ENCODE data around the gene TICAM1.
A peak's percentile ranks its signal among the peaks of the same experiment; 100 is the strongest.
"Not testable (repeated sequence)": the region's sequence is repeated elsewhere in the genome, so short reads cannot be mapped to it uniquely, and the experiment has no call there.

TICAM1 gene

DNA sequence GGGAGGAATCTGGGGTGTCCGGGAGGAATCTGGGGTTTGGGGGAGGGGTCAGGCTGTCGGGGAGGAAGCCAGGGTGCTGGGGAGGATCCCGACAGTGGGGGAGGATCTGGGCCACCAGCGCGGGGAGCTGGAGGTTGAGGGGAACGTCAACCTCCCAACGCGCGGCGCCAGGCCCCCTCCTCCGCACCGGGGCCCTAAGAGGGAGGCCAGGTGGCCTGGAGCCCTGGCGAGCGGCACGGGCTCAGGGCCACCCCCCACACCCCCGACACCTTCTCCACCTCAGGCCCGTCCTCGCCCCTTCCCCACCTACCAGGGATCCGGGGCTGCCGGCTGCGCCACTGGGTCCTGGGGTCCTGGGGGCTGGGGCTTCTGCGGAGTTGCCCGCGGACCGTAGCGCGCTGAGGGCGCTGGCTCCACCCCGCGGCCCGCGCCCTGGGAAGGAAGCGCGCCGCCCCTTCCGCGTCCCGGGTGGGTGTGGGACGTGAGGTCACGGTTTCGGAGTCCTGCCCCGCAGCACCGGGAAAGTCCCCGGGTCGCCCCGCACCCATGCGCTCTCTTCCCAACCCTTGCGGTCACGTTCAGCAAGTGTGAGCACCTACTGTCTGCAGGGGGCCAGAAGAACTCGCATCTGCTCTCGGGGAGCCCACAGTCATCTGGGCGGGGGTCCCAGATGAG lies at the start of gene TICAM1:
TICAM1 (minus strand) TSS at position 409 of the 675 bp plus-strand sequence. CDS start 13,335 bp downstream, outside the sequence.
- peak; percentile 52 to 72 for DNase-seq (ENCODE audit: extremely low read depth in 1 of 2, low read depth in 1 of 2)

DNA sequence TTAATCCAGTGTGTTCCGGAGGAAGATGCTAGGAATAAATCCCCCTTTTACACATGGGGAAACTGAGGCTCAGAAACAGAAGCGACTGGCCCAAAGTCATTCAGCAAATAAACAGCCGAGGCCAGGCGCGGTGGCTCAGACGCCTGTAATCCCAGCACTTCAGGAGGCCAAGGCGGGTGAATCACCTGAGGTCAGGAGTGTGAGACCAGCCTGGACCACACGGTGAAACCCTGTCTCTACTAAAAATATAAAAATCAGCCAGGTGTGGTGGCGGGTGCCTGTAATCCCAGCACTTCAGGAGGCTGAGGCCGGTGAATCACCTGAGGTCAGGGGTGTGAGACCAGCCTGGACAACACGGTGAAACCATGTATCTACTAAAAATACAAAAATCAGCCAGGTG lies 47.5 kb upstream of the TICAM1 start:
- DNase-seq (ENCODE audit: extremely low read depth in 1 of 2, low read depth in 1 of 2), result no peak

DNA sequence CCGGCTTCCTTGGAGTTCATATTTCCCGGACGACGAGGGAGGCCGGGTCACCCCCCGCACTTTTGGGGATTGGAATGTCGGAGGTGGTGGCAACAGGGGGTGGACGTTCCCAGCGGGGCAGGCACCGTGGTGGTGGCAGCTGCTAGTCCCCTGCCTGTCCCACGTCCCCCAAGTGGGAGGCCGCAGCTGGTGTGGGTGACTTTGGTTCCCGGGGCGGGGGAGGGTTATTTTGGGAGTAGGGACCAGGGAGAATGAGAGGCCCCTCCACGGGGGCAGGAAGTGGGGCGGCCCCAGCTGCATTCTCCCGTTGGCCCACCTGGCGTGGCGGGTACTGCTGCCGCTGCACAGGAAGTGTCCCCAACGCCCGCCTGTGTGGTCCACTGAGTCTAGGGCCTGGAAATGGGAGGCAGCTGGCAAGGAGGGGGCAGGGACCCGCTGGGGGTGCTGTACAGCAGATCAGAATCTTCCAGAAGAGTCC lies 47.0 kb upstream of the TICAM1 start:
- DNase-seq (ENCODE audit: extremely low read depth in 1 of 2, low read depth in 1 of 2), result no peak

DNA sequence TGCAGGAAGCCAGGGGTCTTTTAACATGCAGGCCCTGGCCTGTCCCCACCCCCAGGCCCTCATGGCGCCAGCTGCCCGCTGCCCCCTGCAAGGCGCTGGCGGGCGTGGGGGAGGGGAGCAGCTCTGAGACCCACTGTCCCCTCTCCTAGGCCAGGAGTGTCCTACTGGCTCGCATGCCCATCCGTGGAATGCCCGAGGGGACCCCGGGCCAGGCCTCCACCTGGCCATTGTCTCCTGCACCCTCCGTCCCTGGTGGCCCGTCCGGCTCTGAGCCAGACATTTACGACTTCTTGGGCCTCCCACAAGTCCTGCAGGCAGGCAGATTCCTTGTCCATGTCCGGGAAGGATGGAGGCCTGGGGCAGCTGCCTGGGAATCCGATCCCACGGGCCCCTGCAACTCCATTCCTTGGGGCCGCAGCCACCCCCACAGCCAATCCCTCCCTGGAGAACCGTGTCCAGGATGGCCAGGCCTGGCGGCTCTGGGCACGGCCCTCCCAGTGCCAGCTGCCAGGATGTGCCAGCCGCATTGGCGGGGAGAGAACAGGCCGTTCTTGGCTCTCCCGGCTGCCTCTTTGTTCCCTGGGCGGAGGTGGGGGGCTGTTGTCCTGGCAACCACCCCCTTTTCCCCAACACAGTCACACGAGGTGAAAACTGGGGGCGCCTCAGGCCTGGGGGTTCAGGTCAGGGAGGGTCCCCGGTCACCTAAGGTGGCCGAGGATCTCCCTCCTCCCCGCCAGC lies 46.4 kb upstream of the TICAM1 start:
- no peak for DNase-seq (ENCODE audit: extremely low read depth in 1 of 2, low read depth in 1 of 2)

DNA sequence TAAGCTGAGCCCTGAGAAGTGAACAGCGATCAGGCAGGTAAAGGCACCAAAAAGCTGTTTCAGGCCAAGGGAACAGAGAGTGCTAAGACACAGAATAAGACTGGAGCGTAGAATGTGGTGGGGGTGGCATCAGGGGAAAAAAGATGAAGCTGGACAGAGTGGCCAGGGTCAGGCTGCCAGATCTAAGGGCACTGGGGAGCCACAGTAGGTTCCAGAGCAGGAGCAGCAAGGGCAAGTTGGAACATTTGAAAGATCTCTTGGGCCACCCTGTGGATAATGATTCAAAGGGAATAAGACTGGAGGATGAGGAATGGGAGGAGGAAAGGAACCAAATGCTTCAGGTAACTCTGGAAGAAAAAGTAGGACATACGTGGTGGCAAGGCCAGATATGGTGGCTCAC lies 42.4 kb upstream of the TICAM1 start:
- DNase-seq (ENCODE audit: extremely low read depth in 1 of 2, low read depth in 1 of 2), result no peak

DNA sequence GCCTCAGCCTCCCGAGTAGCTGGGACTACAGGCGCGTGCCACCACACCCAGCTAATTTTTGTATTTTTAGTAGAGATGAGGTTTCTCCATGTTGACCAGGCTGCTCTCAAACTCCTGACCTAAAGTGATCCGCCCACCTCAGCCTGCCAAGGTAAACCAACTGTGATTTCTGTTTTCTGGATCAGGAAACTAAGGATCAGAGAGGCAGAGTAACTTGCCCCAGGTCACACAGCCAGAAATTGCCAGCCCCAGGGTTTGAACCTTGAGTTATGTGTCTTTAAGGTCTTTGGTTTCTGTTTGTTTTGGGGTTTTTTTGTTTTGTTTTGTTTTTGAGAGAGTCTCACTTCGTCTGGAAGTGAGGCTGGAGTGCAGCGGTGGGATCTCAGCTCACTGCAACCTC lies 40.2 kb upstream of the TICAM1 start:
- no peak for DNase-seq (ENCODE audit: extremely low read depth in 1 of 2, low read depth in 1 of 2)

DNA sequence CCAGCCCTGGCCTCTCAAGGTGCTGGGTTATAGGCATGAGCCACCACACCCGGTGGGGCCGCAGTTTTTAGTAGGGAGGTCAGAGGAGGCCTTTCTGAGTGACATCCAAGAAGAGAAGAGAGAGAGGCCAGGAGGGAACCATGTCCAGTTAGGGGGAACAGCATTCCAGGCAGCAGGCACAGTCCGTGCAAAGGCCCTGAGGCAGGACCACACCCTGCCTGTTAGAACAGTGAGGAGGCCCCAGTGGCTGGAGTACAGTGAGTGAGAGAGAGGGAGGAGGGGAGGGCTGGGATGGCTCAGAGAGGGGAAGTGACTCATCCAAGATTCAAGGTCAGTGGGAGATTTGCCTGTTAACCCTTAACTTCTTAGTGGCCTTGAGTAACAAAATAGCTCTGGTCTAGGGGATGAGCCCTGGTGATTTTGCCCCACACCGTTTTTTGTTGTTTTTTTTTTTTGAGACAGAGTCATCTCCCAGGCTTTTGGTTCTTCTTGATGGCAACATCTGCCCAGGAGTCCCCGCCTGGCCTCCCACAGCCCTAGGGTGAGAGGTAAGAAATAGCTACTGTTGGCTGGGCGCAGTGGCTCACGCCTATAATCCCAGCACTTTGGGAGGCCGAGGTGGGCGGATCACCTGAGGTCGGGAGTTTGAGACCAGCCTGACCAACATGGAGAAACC lies 38.7 kb upstream of the TICAM1 start:
- DNase-seq (ENCODE audit: extremely low read depth in 1 of 2, low read depth in 1 of 2), result no peak

DNA sequence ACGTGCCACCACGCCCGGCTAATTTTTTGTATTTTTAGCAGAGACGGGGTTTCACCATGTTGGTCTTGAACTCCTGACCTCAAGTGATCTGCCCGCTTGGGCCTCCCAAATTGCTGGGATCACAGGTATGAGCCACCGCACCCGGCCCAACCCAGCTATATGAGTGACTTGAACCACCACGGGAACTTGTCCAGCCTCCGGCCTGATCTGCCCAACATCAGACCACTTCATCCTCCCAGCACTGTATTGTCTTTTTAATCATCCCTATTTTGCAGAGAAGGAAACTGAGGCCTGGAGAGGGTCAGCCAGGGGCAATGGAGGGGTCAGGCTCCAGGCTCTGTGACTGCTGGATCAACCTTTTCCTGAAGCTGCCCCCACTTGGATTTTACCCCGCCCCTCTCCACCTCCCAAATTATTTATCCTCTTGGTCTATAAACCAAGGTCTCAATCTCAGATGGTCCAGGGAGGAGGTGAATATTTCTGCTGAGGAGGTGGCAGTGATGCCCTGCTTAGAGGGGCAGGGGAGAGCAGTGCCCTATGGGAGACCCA lies 36.8 kb upstream of the TICAM1 start:
- DNase-seq (ENCODE audit: extremely low read depth in 1 of 2, low read depth in 1 of 2), result no peak

DNA sequence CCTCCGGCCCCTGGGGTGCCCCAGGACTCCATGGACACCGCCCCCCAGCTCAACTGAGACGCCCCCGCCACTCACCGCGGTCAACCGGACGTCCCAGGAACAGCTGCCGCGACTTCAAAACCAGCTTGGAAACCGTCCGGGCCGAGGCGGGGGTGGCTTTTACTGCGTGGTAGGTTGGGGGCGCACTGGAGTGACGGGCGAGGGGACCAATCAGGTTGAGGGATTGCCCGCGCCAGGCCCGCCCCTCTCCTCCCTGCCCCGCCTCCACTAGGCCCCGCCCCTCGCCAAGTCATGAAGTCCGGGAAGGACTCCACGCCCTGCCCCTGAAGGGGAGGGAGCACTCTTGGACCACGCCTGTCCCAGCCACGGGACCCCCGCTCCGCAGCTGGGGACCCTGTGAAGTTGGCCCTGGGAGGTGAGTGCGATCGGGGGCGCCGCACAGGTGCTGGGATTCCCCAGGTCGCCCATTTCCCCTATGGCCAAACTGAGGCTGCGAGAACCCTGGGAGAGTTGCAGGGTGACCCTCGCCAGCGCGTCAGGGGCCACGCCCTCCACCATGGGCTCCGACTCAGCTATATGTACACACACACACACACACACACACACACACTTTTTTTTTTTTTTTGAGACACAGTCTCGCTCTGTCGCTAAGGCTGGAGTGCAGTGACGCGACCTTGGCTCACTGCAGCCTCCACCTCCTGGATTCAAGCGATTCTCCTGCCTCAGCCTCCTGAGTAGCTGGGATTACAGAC lies 36.2 kb upstream of the TICAM1 start, which contains the start of gene PLIN3:
PLIN3 (minus strand) TSS at position 134 of the 752 bp plus-strand sequence. CDS start 6,273 bp downstream, outside the sequence.
- DNase-seq (ENCODE audit: extremely low read depth in 1 of 2, low read depth in 1 of 2), result peak; percentile 81 to 91

DNA sequence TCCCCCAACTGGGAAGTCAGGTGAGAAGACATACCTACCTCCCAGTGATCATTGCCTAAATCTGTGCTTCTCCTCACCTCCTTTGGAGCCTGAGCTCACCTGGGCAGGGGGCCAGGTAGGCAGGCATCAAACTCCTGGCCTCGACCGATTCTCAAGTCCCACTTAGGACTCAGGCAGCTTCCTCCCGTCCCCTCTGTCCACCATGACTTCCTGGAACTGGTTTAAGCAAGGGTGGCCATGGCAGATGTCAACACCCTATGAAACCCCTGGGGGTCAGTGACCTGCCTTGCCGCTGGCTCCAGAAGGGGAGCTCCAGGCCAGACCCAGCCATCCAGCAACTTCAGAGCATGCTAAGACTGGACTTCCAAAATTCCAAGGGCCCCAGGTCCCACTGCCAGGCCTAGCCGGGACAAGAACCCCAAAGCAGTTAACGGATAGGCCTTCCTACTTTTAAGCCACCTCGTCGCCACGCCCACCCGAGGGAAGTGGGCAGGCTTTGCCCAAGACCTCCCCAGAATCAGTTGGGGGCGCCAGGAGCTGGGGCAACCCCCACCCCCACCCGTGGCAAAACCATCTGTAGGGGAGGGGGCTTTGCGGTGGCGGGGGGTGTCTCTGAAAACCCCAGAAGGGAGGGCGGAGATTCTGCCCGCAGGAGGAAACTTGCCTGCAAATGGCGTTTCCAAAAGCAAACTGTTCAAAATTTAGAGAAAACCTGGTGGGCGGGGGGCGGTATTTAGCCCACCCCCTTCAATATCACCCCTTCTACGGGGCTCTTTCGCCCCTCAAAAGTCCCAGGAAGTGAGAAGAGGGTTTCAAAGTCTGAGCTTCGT lies 35.3 kb upstream of the TICAM1 start:
- peak in 1 of 2 donors; percentile 29 for DNase-seq (ENCODE audit: extremely low read depth in 1 of 2, low read depth in 1 of 2)

DNA sequence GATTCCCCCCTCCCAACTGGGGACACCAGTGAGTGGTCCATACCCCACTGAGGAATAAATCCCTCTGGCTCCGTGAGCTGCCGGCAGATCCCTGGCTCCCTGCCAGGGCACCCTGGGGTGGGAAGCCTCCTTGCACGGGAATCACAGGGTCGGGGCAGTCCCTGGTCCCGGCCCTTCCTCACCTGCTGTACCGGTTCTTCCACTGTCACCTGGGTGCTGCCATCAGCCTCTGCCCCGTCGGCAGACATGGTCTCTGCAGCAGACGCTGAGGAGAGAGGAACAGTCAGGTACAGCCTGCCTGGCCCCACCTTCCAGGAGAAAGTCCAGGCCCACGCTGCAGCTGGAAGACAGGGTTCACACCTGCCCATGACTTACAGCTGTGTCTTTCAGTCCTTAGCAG lies 29.6 kb upstream of the TICAM1 start:
- no peak for DNase-seq (ENCODE audit: extremely low read depth in 1 of 2, low read depth in 1 of 2)

DNA sequence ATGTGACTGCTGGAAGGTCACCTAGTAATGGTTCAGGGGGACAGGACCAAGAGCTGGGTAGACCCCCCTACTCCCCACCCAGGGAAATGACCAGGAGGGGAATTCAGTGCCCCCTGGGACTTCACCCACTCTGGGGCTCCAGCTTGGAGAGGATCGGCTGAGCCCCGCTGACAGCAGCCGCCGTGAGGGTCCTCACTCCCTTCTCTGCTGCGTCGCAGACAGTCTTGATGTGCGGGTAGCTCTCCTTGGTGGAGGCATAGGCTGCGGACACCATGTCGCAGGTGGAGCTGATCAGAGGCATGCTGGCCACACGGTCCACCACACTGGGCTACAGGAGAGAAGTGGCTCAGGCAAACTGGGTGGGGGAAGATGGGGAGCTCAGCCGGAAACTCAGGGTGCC lies 28.2 kb upstream of the TICAM1 start:
- DNase-seq (ENCODE audit: extremely low read depth in 1 of 2, low read depth in 1 of 2), result no peak

DNA sequence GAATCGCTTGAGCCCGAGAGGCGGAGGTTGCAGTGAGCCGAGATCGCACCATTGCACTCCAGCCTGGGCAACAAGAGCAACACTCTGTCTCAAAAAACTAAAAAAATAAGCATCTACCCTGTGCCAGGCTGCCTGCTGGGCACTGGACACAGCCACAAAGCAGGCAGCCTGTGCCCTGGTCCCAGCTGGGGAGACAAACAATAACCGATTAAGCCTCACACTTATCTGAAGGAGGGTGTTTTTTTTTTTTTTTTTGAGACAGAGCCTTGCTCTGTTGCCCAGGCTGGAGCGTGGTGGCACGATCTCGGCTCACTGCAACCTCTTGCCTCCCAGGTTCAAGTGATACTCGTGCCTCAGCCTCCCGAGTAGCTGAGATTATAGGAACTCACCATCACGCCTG lies 25.0 kb upstream of the TICAM1 start:
- DNase-seq (ENCODE audit: extremely low read depth in 1 of 2, low read depth in 1 of 2), result not testable (repeated sequence)

DNA sequence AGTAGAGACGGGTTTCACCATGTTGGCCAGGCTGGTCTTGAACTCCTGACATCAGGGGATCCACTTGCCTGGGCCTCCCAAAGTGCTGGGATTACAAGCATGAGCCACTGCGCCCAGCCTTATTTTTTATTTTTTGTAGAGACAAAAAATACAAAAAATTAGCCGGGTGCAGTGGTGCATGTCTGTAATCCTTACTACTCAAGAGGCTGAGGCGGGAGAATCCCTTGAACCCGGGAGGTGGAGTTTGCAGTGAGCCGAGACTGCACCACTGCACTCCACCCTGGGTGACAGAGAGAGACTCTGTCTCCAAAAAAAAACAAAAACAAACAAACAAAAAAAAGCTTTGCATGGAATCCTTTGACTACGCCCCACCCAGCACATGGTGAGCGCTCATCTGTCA lies 22.0 kb upstream of the TICAM1 start:
- DNase-seq (ENCODE audit: extremely low read depth in 1 of 2, low read depth in 1 of 2), result not testable (repeated sequence)

DNA sequence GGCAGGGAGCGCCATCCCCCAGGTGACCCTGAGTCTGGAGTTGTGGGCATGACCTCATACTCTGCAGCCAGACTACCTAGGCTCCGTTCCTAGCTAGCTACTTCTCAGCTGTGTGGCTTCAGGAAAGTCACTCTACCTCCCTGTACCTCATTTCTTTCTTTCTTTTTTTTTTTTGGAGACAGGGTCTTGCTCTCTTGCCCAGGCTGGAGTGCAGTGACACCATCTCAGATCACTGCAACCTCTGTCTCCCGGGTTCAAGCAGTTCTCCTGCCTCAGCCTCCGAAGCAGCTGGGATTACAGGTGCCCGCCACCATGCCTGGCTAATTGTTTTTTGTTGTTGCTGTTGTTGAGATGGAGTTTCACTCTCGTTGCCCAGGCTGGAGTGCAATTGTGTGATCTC lies 21.0 kb upstream of the TICAM1 start:
- no peak for DNase-seq (ENCODE audit: extremely low read depth in 1 of 2, low read depth in 1 of 2)

DNA sequence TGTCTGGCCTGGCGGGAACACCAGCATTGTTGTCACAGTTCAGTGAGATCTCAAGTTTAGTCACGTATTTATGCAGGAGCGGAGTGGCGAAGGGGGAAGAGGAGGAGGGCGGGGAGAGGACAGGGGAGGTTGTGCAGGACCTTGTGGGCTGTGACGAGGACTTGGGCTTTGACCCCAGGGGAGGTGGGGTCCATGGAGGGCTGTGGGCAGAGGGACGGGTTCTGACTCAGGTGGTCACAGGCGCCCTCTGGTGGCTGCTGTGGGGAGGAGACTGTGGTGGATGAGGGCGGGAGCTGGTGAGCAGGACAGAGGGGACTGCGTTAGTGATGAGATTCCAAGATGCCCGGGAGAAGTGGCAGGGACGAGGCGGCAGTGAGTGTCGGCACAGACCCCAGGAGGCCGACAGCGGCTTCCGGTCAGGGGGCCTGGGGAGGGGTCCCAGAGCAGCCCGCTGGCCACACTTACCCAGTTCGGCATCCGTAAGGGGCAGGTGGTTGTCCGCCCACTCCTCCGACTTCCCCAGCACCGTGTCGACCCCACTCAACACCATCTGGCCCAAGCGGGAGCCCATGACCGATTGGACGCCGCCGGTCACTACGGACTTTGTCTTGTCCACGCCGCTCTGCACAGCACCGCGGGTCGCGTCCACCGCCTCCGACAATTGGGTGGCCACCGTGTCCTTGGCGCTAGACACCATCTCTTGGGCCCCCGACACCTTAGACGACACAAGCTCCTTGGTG lies 20.2 kb upstream of the TICAM1 start:
- peak; percentile 56 to 58 for DNase-seq (ENCODE audit: extremely low read depth in 1 of 2, low read depth in 1 of 2)

DNA sequence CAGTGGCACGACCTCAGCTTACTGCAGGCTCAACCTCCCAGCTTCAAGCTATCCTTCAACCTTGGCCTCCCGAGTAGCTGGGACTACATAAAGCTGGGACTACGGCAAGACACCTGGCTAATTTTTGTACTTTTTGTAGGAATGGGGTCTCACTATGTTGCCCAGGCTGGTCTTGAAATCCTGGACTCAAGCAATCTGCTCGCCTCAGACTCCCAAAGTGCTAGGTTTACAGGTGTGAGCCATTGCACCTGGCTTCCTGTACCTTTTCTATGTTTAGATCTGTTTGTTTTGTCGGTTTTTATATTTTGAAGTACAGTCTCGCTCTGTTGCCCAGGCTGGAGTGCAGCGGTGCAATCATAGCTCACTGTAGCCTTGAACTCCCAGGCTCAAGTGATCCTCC lies 17.5 kb upstream of the TICAM1 start:
- no peak for DNase-seq (ENCODE audit: extremely low read depth in 1 of 2, low read depth in 1 of 2)

DNA sequence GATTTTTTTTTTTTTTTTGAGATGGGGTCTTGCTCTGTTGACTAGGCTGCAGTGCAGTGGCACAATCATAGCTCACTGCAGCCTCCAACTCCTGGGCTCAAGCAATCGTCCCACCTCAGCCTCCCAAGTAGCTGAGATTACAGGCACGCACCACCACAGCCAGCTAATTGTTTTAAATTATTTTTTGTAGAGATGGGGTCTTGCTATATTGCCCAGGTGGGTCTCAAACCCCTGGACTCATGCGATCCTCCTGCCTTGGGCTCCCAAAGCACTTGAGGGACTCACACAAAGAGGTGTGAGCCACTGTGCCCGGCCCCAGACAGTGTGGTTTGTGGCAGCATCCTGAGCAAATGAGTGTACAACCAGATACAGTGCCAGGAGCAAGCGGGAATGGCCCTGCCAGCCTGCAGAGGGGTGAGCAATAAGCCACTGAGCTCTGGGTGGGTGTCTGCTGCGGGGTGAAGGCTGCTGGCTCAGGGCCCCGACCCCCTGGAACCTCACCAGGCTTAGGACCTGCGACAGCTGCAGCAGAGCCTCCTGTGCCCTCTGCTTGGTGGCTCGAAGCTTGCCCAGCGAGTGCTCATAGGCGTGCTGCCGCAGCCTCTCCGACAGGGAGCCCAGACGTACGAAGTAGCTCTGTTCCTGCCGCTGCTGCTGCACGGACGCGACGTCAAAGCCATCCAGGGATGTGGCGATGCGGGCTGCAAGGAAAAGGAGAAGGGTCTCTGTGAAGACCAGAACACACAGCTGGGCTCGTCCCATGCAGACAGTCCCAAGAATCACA lies 15.9 kb upstream of the TICAM1 start:
- DNase-seq (ENCODE audit: extremely low read depth in 1 of 2, low read depth in 1 of 2), result no peak
